HAP-1 (cell line): ENCODE measurements around the gene CNIH3.
"Not testable (repeated sequence)": the region's sequence is repeated elsewhere in the genome, so short reads cannot be mapped to it uniquely, and the experiment has no call there.

ENCODE experiments used
- DNase-seq, 2 experiments: peaks; one replicate each; pipeline ENCODE4 v3.0.0-alpha.2; 2016 to 2020; ENCODE audit warnings: low spot score in 2 of 2
- H3K27me3 ChIP-seq: fragments of 250-450 bp; sonication (Bioruptor Pico); 2 replicates; pipeline ENCODE4 v1.5.1; 2020; ENCODE audit warnings: low read depth, mild to moderate bottlenecking, moderate library complexity
- H3K36me3 ChIP-seq: fragments of 250-450 bp; sonication (Bioruptor Pico); replicated peaks from 2 replicates; pipeline ENCODE4 v1.5.1; 2020; ENCODE audit warnings: mild to moderate bottlenecking
- H3K4me1 ChIP-seq: fragments of 250-450 bp; sonication (Bioruptor Pico); 2 replicates; pipeline ENCODE4 v1.5.1; 2020; ENCODE audit warnings: mild to moderate bottlenecking
- H3K4me3 ChIP-seq: fragments of 250-450 bp; sonication (Bioruptor Pico); 2 replicates; pipeline ENCODE4 v1.5.1; 2020; ENCODE audit warnings: mild to moderate bottlenecking, moderate library complexity
- H3K9me3 ChIP-seq: fragments of 250-450 bp; sonication (Bioruptor Pico); 2 replicates; pipeline ENCODE4 v1.5.1; 2020; ENCODE audit warnings: mild to moderate bottlenecking, moderate library complexity
- in situ Hi-C: fragments of 300-500 bp; cut with MboI; formaldehyde crosslinking; loops from 3 replicates; pipeline ENCODE4 v1.14.3; 2020; ENCODE audit warnings: low sequenced_read_pairs, inconsistent platforms, mixed read lengths

The CNIH3 gene

GRCh38 chr1:224615861-224616755, at the start of gene CNIH3:
Gene CNIH3, plus strand, starts transcription at chr1:224616317. Its CDS starts 858 bp downstream, at chr1:224617175.
- Histone ChIP-seq H3K4me3 (peak within 1 kb of the TSS; percentile 33), H3K36me3 (no peaks in the 10 kb centered on the region), H3K27me3 (peaks cover 55% of the 10 kb centered on the region), H3K4me1 (peaks cover 3% of the 10 kb centered on the region; the same call in 1 of the 2 replicates), H3K9me3 (no peaks in the 10 kb centered on the region)
- DNase-seq = peak; percentile 53 to 80
- in situ Hi-C loops = no loop called here

- in situ Hi-C loops, DNase-seq: not testable (repeated sequence)
Observed at GRCh38 chr1:224566492-224566891, 49.6 kb upstream of the CNIH3 start.

GRCh38 chr1:224569276-224569675, 46.8 kb upstream of the CNIH3 start:
- DNase-seq = no peak
- H3K9me3 ChIP-seq = no peaks in the 10 kb centered on the region
- in situ Hi-C loops = no loop called here

More at GRCh38 chr1:224566492-224566891, 49.6 kb upstream of the CNIH3 start:
- H3K4me3 ChIP-seq, H3K9me3 ChIP-seq, H3K4me1 ChIP-seq, H3K27me3 ChIP-seq, H3K36me3 ChIP-seq: not testable (repeated sequence)

GRCh38 chr1:224571975-224572374, 44.1 kb upstream of the CNIH3 start:
- H3K27me3 ChIP-seq, H3K4me1 ChIP-seq, in situ Hi-C loops, H3K36me3 ChIP-seq, DNase-seq, H3K9me3 ChIP-seq, H3K4me3 ChIP-seq: not testable (repeated sequence)

More at GRCh38 chr1:224569276-224569675, 46.8 kb upstream of the CNIH3 start:
- Histone ChIP-seq H3K4me1 (no peaks in the 10 kb centered on the region), H3K4me3 (no peak overlapping the region), H3K27me3 (0 out of 2 replicates have a peak, but pooled peaks cover 4% of the 10 kb centered on the region), H3K36me3 (no peaks in the 10 kb centered on the region)

- DNase-seq = no peak
Observed at GRCh38 chr1:224579526-224579925, 36.6 kb upstream of the CNIH3 start.

GRCh38 chr1:224580006-224580405, 36.1 kb upstream of the CNIH3 start:
- Histone ChIP-seq H3K4me3 (no peak overlapping the region), H3K27me3 (peaks cover 15% of the 10 kb centered on the region), H3K4me1 (no peaks in the 10 kb centered on the region), H3K9me3 (no peaks in the 10 kb centered on the region), H3K36me3 (no peaks in the 10 kb centered on the region)
- no peak for DNase-seq
- in situ Hi-C loops = no loop called here

More at GRCh38 chr1:224579526-224579925, 36.6 kb upstream of the CNIH3 start:
- H3K9me3 ChIP-seq = no peaks in the 10 kb centered on the region
- peaks cover 15% of the 10 kb centered on the region for H3K27me3 ChIP-seq
- no peaks in the 10 kb centered on the region for H3K36me3 ChIP-seq
- in situ Hi-C loops = no loop called here
- H3K4me1 ChIP-seq = no peaks in the 10 kb centered on the region
- H3K4me3 ChIP-seq = no peak overlapping the region

GRCh38 chr1:224582041-224582440, 34.1 kb upstream of the CNIH3 start:
- no peak for DNase-seq
- in situ Hi-C loops = no loop called here

GRCh38 chr1:224583774-224584173, 32.3 kb upstream of the CNIH3 start:
- H3K27me3 ChIP-seq = peaks cover 8% of the 10 kb centered on the region
- in situ Hi-C loops = no loop called here
- H3K9me3 ChIP-seq = no peaks in the 10 kb centered on the region
- H3K36me3 ChIP-seq = no peaks in the 10 kb centered on the region
- no peak overlapping the region for H3K4me3 ChIP-seq
- no peak for DNase-seq
- no peaks in the 10 kb centered on the region for H3K4me1 ChIP-seq

More at GRCh38 chr1:224582041-224582440, 34.1 kb upstream of the CNIH3 start:
- H3K27me3 ChIP-seq = peaks cover 15% of the 10 kb centered on the region
- no peaks in the 10 kb centered on the region for H3K9me3 ChIP-seq
- no peak overlapping the region for H3K4me3 ChIP-seq
- no peaks in the 10 kb centered on the region for H3K4me1 ChIP-seq
- no peaks in the 10 kb centered on the region for H3K36me3 ChIP-seq

- Histone ChIP-seq H3K27me3 (peaks cover 8% of the 10 kb centered on the region; the same call in 1 of the 2 replicates), H3K4me1 (no peaks in the 10 kb centered on the region), H3K4me3 (no peak overlapping the region), H3K9me3 (no peaks in the 10 kb centered on the region), H3K36me3 (no peaks in the 10 kb centered on the region)
- DNase-seq = no peak
- in situ Hi-C loops = no loop called here
Observed at GRCh38 chr1:224585051-224585450, 31.1 kb upstream of the CNIH3 start.

- no peaks in the 10 kb centered on the region for H3K4me1 ChIP-seq
- H3K27me3 ChIP-seq = no peaks in the 10 kb centered on the region
- no peaks in the 10 kb centered on the region for H3K9me3 ChIP-seq
- no peak overlapping the region for H3K4me3 ChIP-seq
- no peaks in the 10 kb centered on the region for H3K36me3 ChIP-seq
- no peak for DNase-seq
- in situ Hi-C loops = no loop called here
Observed at GRCh38 chr1:224587051-224587450, 29.1 kb upstream of the CNIH3 start.

- Histone ChIP-seq H3K4me1 (no peaks in the 10 kb centered on the region), H3K36me3 (no peaks in the 10 kb centered on the region), H3K27me3 (no peaks in the 10 kb centered on the region), H3K4me3 (no peak overlapping the region), H3K9me3 (no peaks in the 10 kb centered on the region)
- DNase-seq = no peak
- in situ Hi-C loops = no loop called here
Observed at GRCh38 chr1:224588515-224588914, 27.6 kb upstream of the CNIH3 start.

GRCh38 chr1:224589006-224589405, 27.1 kb upstream of the CNIH3 start:
- Histone ChIP-seq H3K27me3 (no peaks in the 10 kb centered on the region), H3K4me1 (no peaks in the 10 kb centered on the region), H3K36me3 (no peaks in the 10 kb centered on the region), H3K4me3 (no peak overlapping the region), H3K9me3 (no peaks in the 10 kb centered on the region)
- in situ Hi-C loops = no loop called here
- DNase-seq = no peak

GRCh38 chr1:224591326-224591725, 24.8 kb upstream of the CNIH3 start:
- no peaks in the 10 kb centered on the region; the same call in 1 of the 2 replicates for H3K9me3 ChIP-seq
- DNase-seq = no peak

More at GRCh38 chr1:224591326-224591725, 24.8 kb upstream of the CNIH3 start:
- H3K4me1 ChIP-seq = no peaks in the 10 kb centered on the region
- in situ Hi-C loops = no loop called here
- no peaks in the 10 kb centered on the region for H3K27me3 ChIP-seq
- no peaks in the 10 kb centered on the region for H3K36me3 ChIP-seq
- H3K4me3 ChIP-seq = no peak overlapping the region
